Posterior cingulate gyrus (tissue), 11 donors: ENCODE measurements around the gene ZBTB5.
"Not testable (repeated sequence)": the region's sequence is repeated elsewhere in the genome, so short reads cannot be mapped to it uniquely, and the experiment has no call there.

Experiments
- DNase-seq, 10 donors: peaks; one replicate each; pipeline versions ENCODE4 v3.0.0 to v3.0.0-alpha.2; 2020 to 2021; ENCODE audit warnings: mixed read lengths in 3 of 10
- intact Hi-C: fragments of 100-400 bp; cut with DNase I; formaldehyde crosslinking; loops from one replicate; pipeline ENCODE4 v1.15.1; 2023

Gene ZBTB5

DNA sequence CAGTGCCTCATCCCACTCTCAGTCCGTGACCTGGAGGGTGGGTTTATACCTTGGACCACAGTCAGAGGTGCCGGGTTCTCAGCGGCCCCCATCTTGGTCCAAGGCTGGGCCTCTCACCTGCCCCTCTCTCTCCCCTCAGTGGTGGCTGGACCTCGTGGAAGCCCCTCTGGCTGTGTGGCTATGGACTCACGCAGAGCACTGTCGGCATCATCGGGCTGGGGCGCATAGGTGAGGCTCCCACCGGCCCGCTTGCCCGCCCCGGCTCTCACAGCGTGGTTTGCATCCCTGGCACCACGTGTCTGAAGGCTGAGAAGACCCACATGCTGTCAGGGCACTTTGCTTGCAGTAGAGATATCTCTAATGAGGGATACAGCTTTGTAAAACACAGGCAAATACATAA, 36.9 kb downstream of the ZBTB5 start:
- intact Hi-C loops, result no loop called here
- DNase-seq, result peak in 1 of 10 donors; percentile 49

DNA sequence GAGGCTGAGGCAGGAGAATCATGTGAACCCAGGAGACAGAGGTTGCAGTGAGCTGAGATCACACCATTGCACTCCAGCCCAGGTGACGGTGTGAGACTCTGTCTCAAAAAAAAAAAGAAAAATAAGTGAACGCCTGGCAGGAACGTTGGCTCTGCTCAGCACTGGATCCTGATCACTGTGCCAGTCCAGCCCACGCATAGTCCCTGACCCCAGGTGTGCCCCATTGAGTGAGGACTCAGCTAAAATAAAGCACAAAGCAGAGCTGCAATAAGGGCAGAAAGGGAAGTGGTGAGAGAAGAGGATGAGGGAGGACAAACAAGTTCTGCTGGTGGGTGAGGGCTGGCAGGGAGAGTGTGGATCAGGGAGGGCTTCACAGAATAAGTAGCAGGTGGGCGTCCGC, 38.4 kb downstream of the ZBTB5 start:
- intact Hi-C loops, result no loop called here
- DNase-seq, result peak in 1 of 10 donors; percentile 46

DNA sequence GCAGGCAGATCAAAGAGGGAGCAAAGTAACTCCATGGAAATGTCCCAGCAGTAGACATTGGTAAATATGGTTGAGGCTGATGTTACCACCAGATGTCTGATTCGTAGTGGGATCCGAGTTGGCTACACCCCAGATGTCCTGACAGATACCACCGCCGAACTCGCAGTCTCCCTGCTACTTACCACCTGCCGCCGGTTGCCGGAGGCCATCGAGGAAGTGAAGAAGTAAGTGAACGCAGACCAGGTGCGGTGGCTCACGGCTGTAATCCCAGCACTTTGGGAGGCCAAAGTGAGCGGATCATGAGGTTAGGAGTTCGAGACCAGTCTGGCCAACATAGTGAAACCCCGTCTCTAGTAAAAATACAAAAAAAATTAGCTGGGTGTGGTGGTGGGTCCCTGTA, 38.8 kb downstream of the ZBTB5 start:
- intact Hi-C loops, result not testable (repeated sequence)
- peak in 2 of 10 donors; percentile 75 for DNase-seq

DNA sequence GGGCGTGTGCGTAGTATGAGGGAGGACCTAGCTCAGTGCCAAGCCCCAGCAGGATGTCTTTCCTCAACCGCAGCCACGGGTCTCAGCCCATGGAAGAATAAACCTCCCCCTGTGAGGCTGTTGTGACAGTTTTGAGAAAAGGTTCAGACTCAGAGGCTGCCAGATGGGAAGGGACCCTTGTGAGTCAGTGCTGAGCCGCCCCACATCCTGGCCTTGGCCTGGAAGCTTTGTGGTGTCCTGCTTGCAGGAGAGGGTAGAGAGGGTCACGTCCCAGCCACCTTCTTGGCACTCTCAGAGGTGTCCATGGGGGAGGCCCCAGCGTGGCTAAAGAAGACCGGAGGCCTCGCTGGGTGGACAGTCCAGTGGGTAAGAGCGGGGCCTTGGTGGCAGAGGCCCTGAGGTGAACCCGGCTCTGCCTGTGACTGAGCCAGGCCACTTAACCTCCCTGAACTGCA, 39.9 kb downstream of the ZBTB5 start:
- intact Hi-C loops, result no loop called here
- peak in 2 of 10 donors; percentile 63 to 71 for DNase-seq

DNA sequence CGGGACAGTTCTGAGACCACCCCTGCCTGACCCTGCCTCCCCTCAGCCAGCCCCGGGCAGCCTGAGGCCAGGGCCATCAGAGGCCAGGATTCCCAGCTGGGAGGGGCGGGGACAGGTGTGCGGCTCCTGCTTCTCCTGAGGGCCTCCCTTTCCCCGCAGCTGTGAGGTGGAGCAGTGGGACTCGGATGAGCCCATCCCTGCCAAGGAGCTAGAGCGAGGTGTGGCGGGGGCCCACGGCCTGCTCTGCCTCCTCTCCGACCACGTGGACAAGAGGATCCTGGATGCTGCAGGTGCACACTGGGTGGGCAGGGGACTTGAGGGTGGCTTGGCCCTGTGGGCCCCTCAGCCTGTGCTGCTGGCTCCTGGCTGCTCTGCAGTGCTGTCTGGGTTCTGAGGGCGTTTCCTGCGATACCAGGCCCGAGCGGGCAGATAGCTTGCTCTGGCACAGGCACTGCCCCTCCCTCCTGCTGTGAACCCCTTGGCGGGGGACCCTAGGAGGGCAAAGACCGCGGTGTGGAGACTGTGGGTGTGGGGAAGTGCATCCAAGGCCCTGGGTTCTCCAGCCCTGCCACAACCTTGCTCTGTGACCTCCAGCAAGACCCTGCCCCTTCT, 40.5 kb downstream of the ZBTB5 start:
- no peak for DNase-seq
- intact Hi-C loops, result no loop called here

- DNase-seq, result peak in 1 of 10 donors; percentile 57
- intact Hi-C loops, result no loop called here
Measured at GRCh38 chr9:37424204-37424685, 41.0 kb downstream of the ZBTB5 start.

GRCh38 chr9:37423508-37423907, 41.7 kb downstream of the ZBTB5 start:
- peak in 1 of 10 donors; percentile 9 for DNase-seq
- intact Hi-C loops, result no loop called here

GRCh38 chr9:37422289-37423104, 42.8 kb downstream of the ZBTB5 start, which contains the start of gene GRHPR:
Gene GRHPR, plus strand, starts transcription at chr9:37422696. Its CDS starts 55 bp downstream, at chr9:37422751.
- DNase-seq, result peak; percentile 89 to 99 (median 96)
- intact Hi-C loops, result no loop called here

DNA sequence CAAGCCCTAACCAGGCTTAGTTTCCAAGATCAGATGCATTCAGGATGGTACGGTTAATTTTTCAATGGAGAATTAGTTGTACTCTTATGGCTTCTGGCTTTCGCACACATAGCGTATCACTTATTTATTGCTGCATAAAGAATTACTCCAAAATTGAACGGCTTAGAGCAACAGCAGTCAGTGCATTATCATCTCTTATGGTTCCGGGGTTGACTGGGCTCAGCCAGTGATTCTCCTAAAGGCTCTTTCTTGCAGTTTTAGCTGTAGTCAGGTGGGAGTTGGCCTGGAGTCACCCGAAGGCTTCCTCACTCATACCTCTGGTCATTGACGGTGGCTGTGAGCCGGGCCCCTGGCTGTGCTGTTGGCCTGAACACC, 43.3 kb downstream of the ZBTB5 start:
- intact Hi-C loops, result no loop called here
- peak in 1 of 10 donors; percentile 85 for DNase-seq

- intact Hi-C loops, result no loop called here
- DNase-seq, result peak in 1 of 10 donors; percentile 9
Measured at GRCh38 chr9:37420271-37421215, 44.7 kb downstream of the ZBTB5 start.

DNA sequence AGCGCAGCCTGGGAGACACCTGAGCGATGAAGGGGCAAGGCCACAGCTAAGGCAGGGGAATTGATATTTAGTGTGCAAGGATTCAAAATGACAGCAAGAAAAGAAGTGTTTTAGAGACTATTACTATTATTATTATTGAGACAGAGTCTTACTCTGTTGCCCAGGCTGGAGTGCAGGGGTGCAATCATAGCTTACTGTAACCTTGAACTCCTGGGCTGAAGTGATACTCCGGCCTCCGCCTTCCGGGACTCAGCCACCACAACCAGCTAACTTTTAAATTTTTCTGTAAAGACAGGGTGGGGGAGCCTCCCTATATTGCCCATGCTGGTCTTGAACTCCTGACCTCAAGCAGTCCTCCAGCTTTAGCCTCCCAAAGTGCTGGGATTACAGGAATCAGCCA, 46.0 kb downstream of the ZBTB5 start:
- peak in 1 of 10 donors; percentile 31 for DNase-seq
- intact Hi-C loops, result no loop called here

DNA sequence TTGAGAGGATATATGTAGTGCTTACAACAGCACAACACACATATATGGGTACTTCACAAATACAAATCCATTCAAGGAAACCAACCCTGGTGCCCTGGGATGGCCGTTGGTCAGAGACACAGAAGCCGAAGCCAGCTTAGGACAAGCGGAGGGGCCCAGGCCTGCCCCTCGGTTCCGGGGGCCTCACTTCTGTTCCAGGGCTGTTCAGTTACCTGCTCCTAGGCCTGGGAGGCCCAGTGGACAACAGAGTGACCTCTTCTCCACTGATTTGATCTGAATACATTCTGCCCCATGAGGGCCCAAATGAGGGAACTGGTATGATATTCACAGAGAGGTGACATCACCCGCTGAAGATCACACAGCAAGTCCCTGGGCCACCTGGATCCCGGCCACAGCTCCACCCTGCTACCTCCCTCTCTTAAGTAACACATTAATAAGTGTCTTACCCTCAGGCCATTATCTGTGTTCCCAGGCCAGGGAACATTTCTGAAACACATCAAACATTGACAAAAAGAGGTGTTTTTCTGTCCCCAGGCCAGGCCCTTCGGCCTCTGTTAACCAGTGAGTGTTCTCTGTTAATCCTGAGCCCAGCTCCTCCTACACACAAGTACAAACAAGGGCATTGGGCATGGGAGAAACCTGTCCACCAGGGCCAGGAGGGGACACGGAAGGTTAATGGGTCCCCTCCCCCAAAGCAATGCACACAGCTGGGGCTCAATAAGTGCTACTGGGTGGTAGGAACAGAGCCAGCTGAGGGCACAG, 47.2 kb downstream of the ZBTB5 start:
- peak in 1 of 10 donors; percentile 50 for DNase-seq
- intact Hi-C loops, result no loop called here

DNA sequence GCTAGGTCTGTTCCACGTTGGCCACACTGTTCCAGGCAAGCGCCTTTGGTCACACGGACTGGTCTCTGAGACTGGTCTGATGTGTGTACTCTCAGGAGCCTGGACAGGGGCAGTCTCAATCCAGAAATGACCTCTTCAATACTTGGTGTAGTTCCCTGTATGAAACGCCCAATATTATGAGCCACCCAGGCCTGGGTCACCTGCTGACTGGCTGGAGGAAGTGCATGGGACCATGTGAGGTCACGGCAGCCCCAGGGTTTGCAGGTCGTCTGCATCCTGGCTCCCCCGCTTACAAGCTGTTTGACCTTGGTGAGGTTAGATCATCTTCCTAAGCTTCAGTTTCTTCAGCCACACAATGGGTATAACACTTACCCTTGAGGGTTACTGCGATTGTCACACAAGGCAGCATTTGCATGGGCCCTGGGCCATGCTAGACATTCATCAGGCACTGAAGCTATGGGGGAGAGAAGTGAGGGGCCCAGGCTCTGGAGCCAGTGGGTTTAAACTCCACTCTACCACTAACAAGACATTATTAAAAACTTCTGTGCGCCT, 47.9 kb downstream of the ZBTB5 start:
- peak in 1 of 10 donors; percentile 39 for DNase-seq
- intact Hi-C loops, result no loop called here

GRCh38 chr9:37415011-37415719, 50.1 kb downstream of the ZBTB5 start:
- intact Hi-C loops, result loop anchor here (2.0 kb wide), 1 partner anchor 36 kb away; no protein-coding TSS in a partner anchor

GRCh38 chr9:37414503-37414943, 50.7 kb downstream of the ZBTB5 start:
- intact Hi-C loops, result loop anchor here (2.0 kb wide), 1 partner anchor 36 kb away; no protein-coding TSS in a partner anchor
- peak in 1 of 10 donors; percentile 66 for DNase-seq

More at GRCh38 chr9:37415011-37415719, 50.1 kb downstream of the ZBTB5 start:
- DNase-seq, result peak in 9 of 10 donors; percentile 60 to 93 (median 79)

- DNase-seq, result peak in 2 of 10 donors; percentile 28 to 43
- intact Hi-C loops, result no loop called here
Measured at GRCh38 chr9:37413311-37413710, 51.9 kb downstream of the ZBTB5 start.

DNA sequence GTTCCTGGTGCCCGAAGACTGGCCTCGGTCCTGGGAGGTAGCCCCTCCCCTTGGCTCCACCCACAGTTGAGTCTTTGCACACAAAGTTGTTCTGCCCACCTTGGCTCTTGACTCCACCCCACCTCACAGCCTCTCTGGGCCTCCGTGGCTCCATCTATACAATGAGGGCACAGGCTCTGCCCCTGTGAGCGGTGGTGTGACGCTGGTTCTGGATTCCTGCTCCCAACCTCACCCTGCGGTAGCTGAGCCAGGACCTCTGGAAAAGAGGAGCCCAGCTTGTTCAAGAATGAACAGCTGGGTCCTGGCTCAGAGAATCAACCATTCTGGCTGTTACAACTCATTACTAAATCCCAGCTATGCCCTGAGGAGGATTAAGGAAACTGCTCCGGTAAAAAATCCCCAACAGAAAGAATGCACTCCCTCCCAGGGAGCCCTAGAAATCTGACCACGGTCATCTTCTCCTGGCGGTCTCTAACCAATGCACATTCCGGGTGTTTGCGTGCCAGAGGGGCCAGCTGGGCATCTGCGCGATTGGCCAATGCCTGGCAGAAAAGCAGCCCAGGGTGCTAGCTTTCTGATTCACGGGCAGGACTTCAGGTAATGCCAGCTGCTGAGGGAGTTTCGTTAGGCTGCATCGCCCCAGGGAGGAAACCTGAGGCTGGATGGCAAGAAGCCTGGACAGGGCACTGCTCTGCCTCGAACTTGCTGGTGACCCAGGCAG, 52.7 kb downstream of the ZBTB5 start:
- peak in 2 of 10 donors; percentile 55 to 65 for DNase-seq
- intact Hi-C loops, result no loop called here
